ENCODE results near the gene SLC24A3. TPM values are rescaled to one million over a fixed set of nuclear protein-coding genes. Genes with fewer than 3 reads are reported as not detected.
"Not testable (repeated sequence)": the region's sequence is repeated elsewhere in the genome, so short reads cannot be mapped to it uniquely, and the experiment has no call there.

SLC24A3 gene
- total RNA-seq, 1 donor from 2014 or later, result 16.9 TPM

- no peak for DNase-seq (ENCODE audit: low spot score)
Measured at GRCh38 chr20:19617256-19617655, 404.8 kb downstream of the SLC24A3 start.

- DNase-seq (ENCODE audit: low spot score), result no peak
Measured at GRCh38 chr20:19618711-19619110, 406.3 kb downstream of the SLC24A3 start.

- DNase-seq (ENCODE audit: low spot score), result no peak
Measured at GRCh38 chr20:19619904-19620430, 407.5 kb downstream of the SLC24A3 start.

GRCh38 chr20:19620446-19620845 lies 408.0 kb downstream of the SLC24A3 start:
- no peak for DNase-seq (ENCODE audit: low spot score)

- no peak for DNase-seq (ENCODE audit: low spot score)
Measured at GRCh38 chr20:19621072-19621471, 408.6 kb downstream of the SLC24A3 start.

- DNase-seq (ENCODE audit: low spot score), result no peak
Measured at GRCh38 chr20:19624221-19624965, 412.0 kb downstream of the SLC24A3 start.

- no peak for DNase-seq (ENCODE audit: low spot score)
Measured at GRCh38 chr20:19625426-19625825, 413.0 kb downstream of the SLC24A3 start.

GRCh38 chr20:19626896-19627295 lies 414.5 kb downstream of the SLC24A3 start:
- no peak for DNase-seq (ENCODE audit: low spot score)

- no peak for DNase-seq (ENCODE audit: low spot score)
Measured at GRCh38 chr20:19628570-19629134, 416.2 kb downstream of the SLC24A3 start.

- no peak for DNase-seq (ENCODE audit: low spot score)
Measured at GRCh38 chr20:19631410-19631809, 419.0 kb downstream of the SLC24A3 start.

GRCh38 chr20:19633985-19634384 lies 421.5 kb downstream of the SLC24A3 start:
- no peak for DNase-seq (ENCODE audit: low spot score)

- not testable (repeated sequence) for DNase-seq (ENCODE audit: low spot score)
Measured at GRCh38 chr20:19639471-19640045, 427.1 kb downstream of the SLC24A3 start.

- DNase-seq (ENCODE audit: low spot score), result no peak
Measured at GRCh38 chr20:19642860-19643259, 430.4 kb downstream of the SLC24A3 start.

GRCh38 chr20:19644085-19644484 lies 431.6 kb downstream of the SLC24A3 start:
- DNase-seq (ENCODE audit: low spot score), result no peak

- DNase-seq (ENCODE audit: low spot score), result no peak
Measured at GRCh38 chr20:19646963-19647362, 434.5 kb downstream of the SLC24A3 start.

- DNase-seq (ENCODE audit: low spot score), result no peak
Measured at GRCh38 chr20:19648024-19648423, 435.6 kb downstream of the SLC24A3 start.

GRCh38 chr20:19649041-19649440 lies 436.6 kb downstream of the SLC24A3 start:
- DNase-seq (ENCODE audit: low spot score), result no peak

GRCh38 chr20:19652591-19653026 lies 440.2 kb downstream of the SLC24A3 start:
- no peak for DNase-seq (ENCODE audit: low spot score)

- DNase-seq (ENCODE audit: low spot score), result no peak
Measured at GRCh38 chr20:19653327-19653726, 440.9 kb downstream of the SLC24A3 start.

GRCh38 chr20:19654921-19655320 lies 442.5 kb downstream of the SLC24A3 start:
- DNase-seq (ENCODE audit: low spot score), result no peak

- DNase-seq (ENCODE audit: low spot score), result no peak
Measured at GRCh38 chr20:19658137-19658536, 445.7 kb downstream of the SLC24A3 start.

GRCh38 chr20:19659448-19659847 lies 447.0 kb downstream of the SLC24A3 start:
- no peak for DNase-seq (ENCODE audit: low spot score)

Data from mesenteric fat pad (tissue), 1 donor.